A549 (cell line): ENCODE results near the gene SORL1-AS1.

Source experiments
- ATAC-seq, 2 experiments: fragments of 200-7000 bp in 1 of 2; fragments of >200 bp in 1 of 2; cut with Nextera tagmentation in 1 of 2; cut with Tn5 transposase in 1 of 2; 3 replicates each; pipeline versions ENCODE4 v1.8.0 to v1.9.1; 2018 to 2020; ENCODE audit warnings: mild to moderate bottlenecking in 1 of 2, moderate library complexity in 1 of 2
- CTCF ChIA-PET: fragments of 300-600 bp; sonication (Branson Sonifier 250); formaldehyde crosslinking; extraction: SDS; loops from one replicate; lab custom pipeline; 2021; ENCODE audit warnings: antibody characterized with exemption, inconsistent platforms; lab: Yijun Ruan, JAX
- POLR2A ChIA-PET: fragments of 350-600 bp; formaldehyde crosslinking; extraction: SDS; loops from one replicate; lab custom pipeline; 2021; ENCODE audit warnings: antibody characterized with exemption, inconsistent platforms; lab: Yijun Ruan, JAX
- DNase-seq, 2 experiments: peaks; one replicate each; pipeline versions ENCODE4 v3.0.0 to v3.0.0-alpha.2; 2011 to 2016; ENCODE audit warnings: low read depth in 1 of 2, low spot score in 1 of 2
- FAIRE-seq: peaks from 2 replicates; lab custom pipeline; 2011; peaks lifted over from hg19 to GRCh38; lab: Jason Lieb, UNC
- H3K27ac ChIP-seq, 2 experiments: fragments of >200 bp; sonication (Bioruptor Twin); formaldehyde crosslinking; 3 replicates each; pipeline ENCODE4 v1.5.1; 2016 to 2017
- H3K4me1 ChIP-seq: fragments of >200 bp; sonication (Bioruptor Twin); formaldehyde crosslinking; 3 replicates; pipeline ENCODE4 v1.6.1; 2016
- H3K4me2 ChIP-seq: fragments of >200 bp; sonication (Bioruptor Twin); formaldehyde crosslinking; 3 replicates; pipeline ENCODE4 v1.6.1; 2016
- H3K4me3 ChIP-seq: fragments of >200 bp; sonication (Bioruptor Twin); formaldehyde crosslinking; 3 replicates; pipeline ENCODE4 v1.5.1; 2016
- H3K9me3 ChIP-seq: fragments of >200 bp; sonication (Bioruptor Twin); formaldehyde crosslinking; 3 replicates; pipeline ENCODE4 v1.6.1; 2016
- CBX8 ChIP-seq: fragments of 200-600 bp; sonication (generic); IDR thresholded peaks from 2 replicates; pipeline ENCODE4 v1.6.1; 2016
- CHD2 ChIP-seq: fragments of 150-350 bp; IDR thresholded peaks from 2 replicates; pipeline ENCODE4 v1.6.1; 2014; ENCODE audit warnings: low read length; ENCODE audit not compliant: partially characterized antibody
- EHF ChIP-seq: fragments of 250-450 bp; sonication (Bioruptor Pico); IDR thresholded peaks from 2 replicates; pipeline ENCODE4 v1.5.0; 2020; ENCODE audit warnings: mild to moderate bottlenecking
- EP300 ChIP-seq, 2 experiments: fragments of >200 bp; sonication (Bioruptor Twin); formaldehyde crosslinking; IDR thresholded peaks; 2 replicates in 1 of 2; 3 replicates in 1 of 2; pipeline ENCODE4 v1.6.1; 2016 to 2017
- FOXS1 ChIP-seq: fragments of 250-450 bp; sonication (Bioruptor Pico); IDR thresholded peaks from 2 replicates; pipeline ENCODE4 v1.5.0; 2020; ENCODE audit warnings: mild to moderate bottlenecking, moderate library complexity
- GATA3 ChIP-seq: IDR thresholded peaks from 2 replicates; pipeline ENCODE4 v1.6.1; 2012; ENCODE audit warnings: borderline replicate concordance
- HOXB13 ChIP-seq: fragments of 250-450 bp; sonication (Bioruptor Pico); IDR thresholded peaks from 2 replicates; pipeline ENCODE4 v1.5.0; 2020; ENCODE audit warnings: low read depth, mild to moderate bottlenecking, moderate library complexity
- HOXB5 ChIP-seq: fragments of 250-450 bp; sonication (Bioruptor Pico); IDR thresholded peaks from 2 replicates; pipeline ENCODE4 v1.5.0; 2020; ENCODE audit warnings: mild to moderate bottlenecking, moderate library complexity
- JUN ChIP-seq, 2 experiments: fragments of >200 bp; sonication (Bioruptor Twin); formaldehyde crosslinking; IDR thresholded peaks; 2 replicates in 1 of 2; 3 replicates in 1 of 2; pipeline ENCODE4 v1.6.1; 2016 to 2017
- KDM1A ChIP-seq: fragments of 200-600 bp; sonication (generic); IDR thresholded peaks from 2 replicates; pipeline ENCODE4 v1.6.1; 2016; ENCODE audit warnings: low read depth, mild to moderate bottlenecking
- NFE2L2 ChIP-seq: fragments of 150-350 bp; conservative IDR thresholded peaks from 2 replicates; pipeline ENCODE4 v1.6.1; 2014; ENCODE audit warnings: low read length
- PHF8 ChIP-seq: fragments of 200-600 bp; sonication (generic); IDR thresholded peaks from 2 replicates; pipeline ENCODE4 v1.6.1; 2016; ENCODE audit warnings: low read depth, mild to moderate bottlenecking, antibody characterized with exemption, moderate library complexity, borderline replicate concordance
- POLR2AphosphoS2 ChIP-seq: conservative IDR thresholded peaks from 2 replicates; pipeline ENCODE4 v1.6.1; 2012; ENCODE audit warnings: low read length, improper control_type of control experiment, inconsistent platforms
- RNF2 ChIP-seq: fragments of 200-600 bp; sonication (generic); IDR thresholded peaks from 2 replicates; pipeline ENCODE4 v1.6.1; 2016; ENCODE audit warnings: low read depth, mild to moderate bottlenecking, antibody characterized with exemption, moderate library complexity, borderline replicate concordance
- TP53 ChIP-seq: fragments of 250-450 bp; sonication (Bioruptor Pico); IDR thresholded peaks from 2 replicates; pipeline ENCODE4 v1.5.0; 2021; ENCODE audit warnings: mild to moderate bottlenecking, moderate library complexity
- WGBS: methylation state at CpG from one replicate; pipeline ENCODE4 v1.1.6; 2017; ENCODE audit errors: missing lambda C conversion rate; 5-methylcytosine and 5-hydroxymethylcytosine counted together
- TF ChIP-seq, protein P1 (sequence below): fragments of 250-450 bp; sonication (Bioruptor Pico); IDR thresholded peaks from 2 replicates; pipeline ENCODE4 v1.5.0; 2020; ENCODE audit warnings: low read depth, mild to moderate bottlenecking, moderate library complexity
- TF ChIP-seq, protein P2 (sequence below): fragments of >200 bp; sonication (Bioruptor Twin); formaldehyde crosslinking; IDR thresholded peaks from 3 replicates; pipeline ENCODE4 v1.5.1; 2016
- TF ChIP-seq, protein P3 (sequence below): IDR thresholded peaks from 2 replicates; pipeline ENCODE4 v1.6.1; 2012

SORL1-AS1 gene

DNA sequence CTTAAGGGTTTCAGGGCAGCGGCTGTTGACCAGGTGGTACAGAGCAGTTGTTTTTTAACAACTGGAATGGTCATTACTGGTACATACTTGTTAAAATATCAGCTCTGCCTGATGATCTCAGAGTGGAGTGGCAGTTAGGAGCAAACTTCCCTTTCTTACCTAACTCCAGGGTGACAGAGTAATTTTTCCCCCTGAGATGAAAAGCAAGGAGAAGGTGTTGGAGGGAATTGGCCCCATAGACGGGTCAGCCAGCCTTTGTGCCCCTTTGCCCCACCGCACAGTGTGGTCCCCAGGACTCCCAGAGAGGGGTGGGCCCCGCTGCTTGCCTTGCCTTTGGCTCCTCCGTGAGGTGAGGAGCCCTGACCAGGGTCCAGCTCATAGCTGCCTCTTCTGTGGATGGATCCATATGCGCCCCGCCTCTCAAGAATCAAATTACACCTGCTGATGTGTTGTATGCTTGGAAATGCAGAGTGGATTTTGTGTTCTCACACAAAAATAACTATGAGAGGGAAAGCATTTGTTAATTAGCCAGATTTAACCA is 27.0 kb upstream of the SORL1-AS1 start:
- no peaks in the 10 kb centered on the region for H3K9me3 ChIP-seq
- POLR2A ChIA-PET, result no interaction called here
- ATAC-seq (no peak), FAIRE-seq (no peak), DNase-seq (no peak)
- no peak overlapping the region for H3K4me2 ChIP-seq
- no peak overlapping the region for H3K27ac ChIP-seq
- TF ChIP-seq, protein P1, sequence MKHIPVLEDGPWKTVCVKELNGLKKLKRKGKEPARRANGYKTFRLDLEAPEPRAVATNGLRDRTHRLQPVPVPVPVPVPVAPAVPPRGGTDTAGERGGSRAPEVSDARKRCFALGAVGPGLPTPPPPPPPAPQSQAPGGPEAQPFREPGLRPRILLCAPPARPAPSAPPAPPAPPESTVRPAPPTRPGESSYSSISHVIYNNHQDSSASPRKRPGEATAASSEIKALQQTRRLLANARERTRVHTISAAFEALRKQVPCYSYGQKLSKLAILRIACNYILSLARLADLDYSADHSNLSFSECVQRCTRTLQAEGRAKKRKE (CRISPR knock-in tag), result no peak
- TF ChIP-seq RNF2 (no peak), TP53 (CRISPR knock-in tag) (no peak), CBX8 (no peak), FOXS1 (no peak), EHF (CRISPR knock-in tag) (no peak), CHD2 (no peak), GATA3 (no peak), PHF8 (no peak), NFE2L2 (no peak)
- TF ChIP-seq, protein P2, sequence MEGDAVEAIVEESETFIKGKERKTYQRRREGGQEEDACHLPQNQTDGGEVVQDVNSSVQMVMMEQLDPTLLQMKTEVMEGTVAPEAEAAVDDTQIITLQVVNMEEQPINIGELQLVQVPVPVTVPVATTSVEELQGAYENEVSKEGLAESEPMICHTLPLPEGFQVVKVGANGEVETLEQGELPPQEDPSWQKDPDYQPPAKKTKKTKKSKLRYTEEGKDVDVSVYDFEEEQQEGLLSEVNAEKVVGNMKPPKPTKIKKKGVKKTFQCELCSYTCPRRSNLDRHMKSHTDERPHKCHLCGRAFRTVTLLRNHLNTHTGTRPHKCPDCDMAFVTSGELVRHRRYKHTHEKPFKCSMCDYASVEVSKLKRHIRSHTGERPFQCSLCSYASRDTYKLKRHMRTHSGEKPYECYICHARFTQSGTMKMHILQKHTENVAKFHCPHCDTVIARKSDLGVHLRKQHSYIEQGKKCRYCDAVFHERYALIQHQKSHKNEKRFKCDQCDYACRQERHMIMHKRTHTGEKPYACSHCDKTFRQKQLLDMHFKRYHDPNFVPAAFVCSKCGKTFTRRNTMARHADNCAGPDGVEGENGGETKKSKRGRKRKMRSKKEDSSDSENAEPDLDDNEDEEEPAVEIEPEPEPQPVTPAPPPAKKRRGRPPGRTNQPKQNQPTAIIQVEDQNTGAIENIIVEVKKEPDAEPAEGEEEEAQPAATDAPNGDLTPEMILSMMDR, result no peak
- H3K4me3 ChIP-seq, result no peak overlapping the region
- CTCF ChIA-PET, result no interaction called here
- H3K4me1 ChIP-seq, result peaks cover 10% of the 10 kb centered on the region; the same call in 2 of the 3 replicates
- 63% methylated on average over 6 of the region's 7 CpGs for WGBS

DNA sequence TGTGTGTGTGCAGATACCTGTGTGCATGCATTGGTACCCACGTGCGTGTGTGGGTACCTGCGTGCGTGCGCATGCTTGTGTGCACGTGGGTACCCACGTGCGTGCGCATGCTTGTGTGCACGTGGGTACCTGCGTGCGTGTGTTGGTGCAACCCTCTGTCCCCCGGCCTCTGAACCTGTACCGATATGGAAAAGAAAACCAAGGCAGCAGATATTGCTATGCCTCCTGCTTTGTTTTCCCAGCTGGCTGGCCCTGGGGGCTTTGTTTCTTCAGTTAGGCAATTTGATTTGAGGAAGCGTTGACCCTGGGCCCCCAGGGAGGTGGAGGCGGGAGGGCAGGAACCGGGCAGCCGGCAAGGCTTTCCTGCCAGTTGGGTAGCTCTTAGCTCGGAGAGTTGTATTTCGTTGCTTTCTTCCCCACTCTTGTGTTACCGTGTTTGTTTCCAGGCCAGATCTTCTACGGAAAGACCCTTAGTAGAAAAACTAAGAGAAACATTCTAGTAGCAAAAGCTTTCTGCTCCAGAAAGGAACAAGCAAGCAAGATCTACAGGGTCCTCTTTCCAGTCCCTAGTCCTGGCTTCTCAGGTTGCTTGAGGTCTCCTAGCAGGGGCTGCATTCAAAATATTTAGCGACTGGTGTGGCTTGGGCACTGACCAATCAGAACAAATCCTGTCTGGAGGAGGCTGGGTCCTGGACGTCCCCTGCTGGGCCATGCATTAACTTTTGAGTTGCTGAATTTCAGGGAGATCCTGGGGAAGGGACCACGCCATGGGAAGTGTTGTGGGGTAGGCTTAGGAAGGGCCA is 26.3 kb upstream of the SORL1-AS1 start:
- Histone ChIP-seq H3K4me2 (no peak overlapping the region), H3K4me1 (peaks cover 10% of the 10 kb centered on the region; the same call in 2 of the 3 replicates), H3K27ac (no peak overlapping the region), H3K4me3 (no peak overlapping the region), H3K9me3 (no peaks in the 10 kb centered on the region)
- FAIRE-seq (no peak), ATAC-seq (no peak), DNase-seq (no peak)
- TF ChIP-seq EP300 (IDR thresholded peaks at IDR 0.05) (no peak), HOXB5 (CRISPR knock-in tag) (no peak), CBX8 (no peak), CHD2 (no peak), EHF (CRISPR knock-in tag) (no peak), HOXB13 (CRISPR knock-in tag) (no peak), GATA3 (no peak), POLR2AphosphoS2 (no peak), KDM1A (no peak), JUN (IDR thresholded peaks at IDR 0.05) (no peak)
- TF ChIP-seq, protein P2, result no peak
- TF ChIP-seq, protein P3, sequence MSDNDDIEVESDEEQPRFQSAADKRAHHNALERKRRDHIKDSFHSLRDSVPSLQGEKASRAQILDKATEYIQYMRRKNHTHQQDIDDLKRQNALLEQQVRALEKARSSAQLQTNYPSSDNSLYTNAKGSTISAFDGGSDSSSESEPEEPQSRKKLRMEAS, result no peak
- POLR2A ChIA-PET, result no interaction called here
- CTCF ChIA-PET, result interaction anchor here (0.6 kb wide), 1 partner anchor 147 kb away, joined by 4 read pairs; no protein-coding TSS in a partner anchor
- WGBS, result 84% methylated on average over 22 of the region's 25 CpGs
